GM06990 (cell line): Measurements from ENCODE around the gene MYOF.
A peak's percentile ranks its signal among the peaks of the same experiment; 100 is the strongest.

ENCODE experiments used
- DNase-seq: peaks from one replicate; pipeline ENCODE4 v3.0.0-alpha.2; 2011; ENCODE audit not compliant: insufficient read length; ENCODE audit errors: extremely low read depth
- H3K27me3 ChIP-seq: replicated peaks from 2 replicates; pipeline ENCODE4 v1.6.0; 2011; ENCODE audit warnings: low read length; ENCODE audit not compliant: control insufficient read depth, insufficient read depth
- H3K36me3 ChIP-seq: 2 replicates; pipeline ENCODE4 v1.5.1; 2011; ENCODE audit warnings: low read length; ENCODE audit not compliant: control insufficient read depth, insufficient read depth
- H3K4me3 ChIP-seq: replicated peaks from 2 replicates; pipeline ENCODE4 v1.5.1; 2011; ENCODE audit warnings: low read depth, mild to moderate bottlenecking, control low read depth, low read length
- TF ChIP-seq, protein P1 (sequence below): IDR thresholded peaks from 2 replicates; pipeline ENCODE4 v1.5.1; 2011; ENCODE audit warnings: low read length, control low read depth, mild to moderate bottlenecking, inconsistent platforms; ENCODE audit not compliant: insufficient read depth, poor library complexity, severe bottlenecking

MYOF gene

DNA sequence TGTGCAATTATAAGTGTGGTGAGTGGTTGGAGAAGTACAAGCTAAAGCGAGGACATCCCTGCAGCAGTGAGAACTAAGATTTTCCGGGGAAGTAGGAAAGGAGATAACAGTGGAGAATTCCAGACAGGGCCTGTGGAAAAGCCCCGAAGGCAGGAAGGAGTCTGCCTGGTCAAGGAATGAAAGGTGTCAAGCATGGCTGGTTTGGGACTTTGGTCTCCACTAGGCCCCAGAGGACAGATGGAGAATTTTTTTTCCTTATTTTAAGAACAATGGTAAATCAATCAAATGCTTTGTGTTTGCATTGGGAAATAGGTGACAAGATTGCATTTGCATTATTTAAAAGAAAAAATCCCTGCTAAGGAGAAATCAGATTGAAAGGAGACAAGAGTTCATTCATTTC is 11.0 kb upstream of the MYOF start:
- no peaks in the 10 kb centered on the region for H3K27me3 ChIP-seq
- H3K4me3 ChIP-seq, result no peak overlapping the region
- DNase-seq, result no peak
- TF ChIP-seq, protein P1, sequence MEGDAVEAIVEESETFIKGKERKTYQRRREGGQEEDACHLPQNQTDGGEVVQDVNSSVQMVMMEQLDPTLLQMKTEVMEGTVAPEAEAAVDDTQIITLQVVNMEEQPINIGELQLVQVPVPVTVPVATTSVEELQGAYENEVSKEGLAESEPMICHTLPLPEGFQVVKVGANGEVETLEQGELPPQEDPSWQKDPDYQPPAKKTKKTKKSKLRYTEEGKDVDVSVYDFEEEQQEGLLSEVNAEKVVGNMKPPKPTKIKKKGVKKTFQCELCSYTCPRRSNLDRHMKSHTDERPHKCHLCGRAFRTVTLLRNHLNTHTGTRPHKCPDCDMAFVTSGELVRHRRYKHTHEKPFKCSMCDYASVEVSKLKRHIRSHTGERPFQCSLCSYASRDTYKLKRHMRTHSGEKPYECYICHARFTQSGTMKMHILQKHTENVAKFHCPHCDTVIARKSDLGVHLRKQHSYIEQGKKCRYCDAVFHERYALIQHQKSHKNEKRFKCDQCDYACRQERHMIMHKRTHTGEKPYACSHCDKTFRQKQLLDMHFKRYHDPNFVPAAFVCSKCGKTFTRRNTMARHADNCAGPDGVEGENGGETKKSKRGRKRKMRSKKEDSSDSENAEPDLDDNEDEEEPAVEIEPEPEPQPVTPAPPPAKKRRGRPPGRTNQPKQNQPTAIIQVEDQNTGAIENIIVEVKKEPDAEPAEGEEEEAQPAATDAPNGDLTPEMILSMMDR, result no peak
- no peaks in the 10 kb centered on the region for H3K36me3 ChIP-seq

DNA sequence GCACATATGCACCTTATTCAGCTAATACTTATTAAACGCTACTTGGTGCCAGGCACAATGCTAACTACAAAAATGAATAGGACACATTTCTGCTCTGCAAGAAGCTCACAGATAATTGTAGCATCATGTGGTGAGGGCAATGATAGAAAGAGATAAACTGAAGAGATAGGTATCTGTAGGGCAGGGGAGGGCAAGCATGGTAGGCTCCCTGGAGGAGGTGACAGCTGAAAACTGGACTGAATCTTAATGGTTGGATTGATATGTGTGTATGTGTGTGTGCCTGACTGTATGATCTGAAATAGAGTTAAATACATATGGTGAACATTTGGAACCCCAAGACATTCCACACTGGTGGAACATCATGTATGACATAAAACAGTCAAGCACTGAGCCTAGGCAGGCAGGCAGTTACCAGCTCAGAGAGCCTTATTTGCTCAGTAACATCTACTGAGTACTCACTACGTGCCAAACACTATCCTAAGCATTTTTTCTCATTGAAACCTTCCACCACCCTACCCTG is 9.5 kb upstream of the MYOF start:
- no peak for DNase-seq
- no peak overlapping the region for H3K4me3 ChIP-seq
- H3K36me3 ChIP-seq, result no peaks in the 10 kb centered on the region
- TF ChIP-seq, protein P1, result no peak
- no peaks in the 10 kb centered on the region for H3K27me3 ChIP-seq

DNA sequence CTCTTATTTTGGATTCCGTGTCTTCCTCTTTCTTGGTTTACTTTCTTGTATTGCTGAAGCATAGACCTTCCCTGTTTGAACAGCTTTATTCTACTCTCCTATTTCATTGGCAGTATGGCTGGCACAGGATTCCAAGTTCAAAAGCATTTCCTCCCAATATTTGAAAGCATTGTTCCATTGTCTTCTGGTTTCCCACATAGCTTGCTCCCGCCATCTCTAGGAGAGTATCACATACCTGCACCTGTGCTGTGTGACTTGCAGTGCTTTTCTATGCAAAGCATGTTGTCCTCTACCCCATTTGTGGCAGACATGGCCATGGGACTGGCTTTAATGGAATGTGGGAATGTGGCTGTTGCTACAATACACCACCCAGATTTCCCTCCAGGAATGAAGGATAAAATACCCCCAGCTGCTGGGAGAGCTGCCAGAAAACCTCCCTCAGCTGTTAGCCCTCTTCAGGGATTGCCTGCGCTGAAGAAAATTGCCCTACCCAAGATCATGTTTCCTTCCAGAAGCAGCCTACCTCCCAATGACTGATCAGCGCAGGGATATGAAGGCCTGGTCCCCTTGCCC is 6.9 kb upstream of the MYOF start:
- no peak overlapping the region for H3K4me3 ChIP-seq
- H3K36me3 ChIP-seq, result no peaks in the 10 kb centered on the region
- TF ChIP-seq, protein P1, result no peak
- no peak for DNase-seq
- H3K27me3 ChIP-seq, result no peaks in the 10 kb centered on the region

GRCh38 chr10:93485690-93486089 is 3.6 kb upstream of the MYOF start:
- no peak for DNase-seq
- Histone ChIP-seq H3K27me3 (no peaks in the 10 kb centered on the region; the same call in 1 of the 2 replicates), H3K36me3 (no peaks in the 10 kb centered on the region), H3K4me3 (no peak overlapping the region)
- TF ChIP-seq, protein P1, result peak; percentile 5

DNA sequence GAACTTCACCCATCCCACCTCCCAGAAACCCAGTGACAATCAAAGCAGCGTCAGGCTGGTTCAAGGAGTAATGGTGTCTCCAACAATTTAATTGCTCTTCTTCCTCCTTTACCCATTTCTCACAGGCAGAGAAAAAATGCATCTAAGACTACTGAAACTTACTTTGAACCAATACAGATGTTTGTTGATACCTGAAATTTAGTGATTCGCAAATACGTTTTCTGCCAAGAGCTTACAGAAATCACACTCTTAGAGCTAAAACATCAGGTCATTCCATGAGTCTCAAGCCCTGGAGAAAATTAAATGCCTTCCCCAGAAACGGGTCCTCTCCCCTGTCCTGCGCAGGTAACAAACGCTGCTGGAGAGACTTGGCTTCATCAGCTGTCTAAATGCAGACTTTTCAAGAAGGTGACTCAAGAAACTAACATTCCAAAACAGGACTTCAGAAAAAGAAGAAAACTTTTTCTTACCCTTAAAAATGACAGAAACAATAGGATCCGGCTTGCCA is 443 bp downstream of the MYOF start:
- DNase-seq, result no peak
- no peaks in the 10 kb centered on the region for H3K36me3 ChIP-seq
- TF ChIP-seq, protein P1, result no peak
- H3K27me3 ChIP-seq, result no peaks in the 10 kb centered on the region; the same call in 1 of the 2 replicates
- H3K4me3 ChIP-seq, result peak overlapping the region; percentile 61

- Histone ChIP-seq H3K4me3 (no peak overlapping the region), H3K36me3 (no peaks in the 10 kb centered on the region), H3K27me3 (no peaks in the 10 kb centered on the region; the same call in 1 of the 2 replicates)
- DNase-seq, result no peak
- TF ChIP-seq, protein P1, result no peak
Observed at GRCh38 chr10:93478873-93479272, 3.3 kb downstream of the MYOF start.
